ENCODE data around the gene RAD51C.
"Not testable (repeated sequence)": the region's sequence is repeated elsewhere in the genome, so short reads cannot be mapped to it uniquely, and the experiment has no call there.

The RAD51C gene

GRCh38 chr17:58679263-58680037 lies 13.0 kb upstream of the RAD51C start:
- H3K4me3 ChIP-seq (ENCODE audit: low read depth, low read length, poor library complexity, severe bottlenecking): no peak overlapping the region
- no peak overlapping the region for H2AFZ ChIP-seq (ENCODE audit: low read length)
- no peaks in the 10 kb centered on the region for H3K9me3 ChIP-seq (ENCODE audit: low read length)
- no peaks in the 10 kb centered on the region for H3K36me3 ChIP-seq (ENCODE audit: insufficient read depth, low read length)
- no peak overlapping the region for H3K4me2 ChIP-seq (ENCODE audit: low read length)
- no peaks in the 10 kb centered on the region for H3K27me3 ChIP-seq (ENCODE audit: insufficient read depth, low read length)
- H3K9me2 ChIP-seq (ENCODE audit: low read depth, low read length): no peaks in the 10 kb centered on the region
- no peaks in the 10 kb centered on the region for H3F3A ChIP-seq (ENCODE audit: insufficient read depth, low read length)
- no peak overlapping the region for H3K27ac ChIP-seq (ENCODE audit: low read depth, low read length, poor library complexity, severe bottlenecking)
- TF ChIP-seq CTCF (IDR thresholded peaks at IDR 0.05; ENCODE audit: low read length) (no peak), EZH2 (IDR thresholded peaks at IDR 0.05; ENCODE audit: borderline replicate concordance, low read length) (no peak)
- H3K79me2 ChIP-seq (ENCODE audit: insufficient read depth, low read length): no peaks in the 10 kb centered on the region
- no peak overlapping the region for H3K9ac ChIP-seq (ENCODE audit: low read length)
- no peaks in the 10 kb centered on the region for H3K4me1 ChIP-seq (ENCODE audit: insufficient read depth, low read length, severe bottlenecking)
- H4K20me1 ChIP-seq (ENCODE audit: insufficient read depth, low read length): no peaks in the 10 kb centered on the region

GRCh38 chr17:58680038-58680369 lies 12.4 kb upstream of the RAD51C start:
- Histone ChIP-seq H3K9me2 (ENCODE audit: low read depth, low read length) (no peaks in the 10 kb centered on the region), H3K9me3 (ENCODE audit: low read length) (no peaks in the 10 kb centered on the region), H3K36me3 (ENCODE audit: insufficient read depth, low read length) (no peaks in the 10 kb centered on the region), H3K27me3 (ENCODE audit: insufficient read depth, low read length) (no peaks in the 10 kb centered on the region), H4K20me1 (ENCODE audit: insufficient read depth, low read length) (no peaks in the 10 kb centered on the region), H3F3A (ENCODE audit: insufficient read depth, low read length) (no peaks in the 10 kb centered on the region), H3K4me3 (ENCODE audit: low read depth, low read length, poor library complexity, severe bottlenecking) (no peak overlapping the region), H3K9ac (ENCODE audit: low read length) (no peak overlapping the region), H3K27ac (ENCODE audit: low read depth, low read length, poor library complexity, severe bottlenecking) (no peak overlapping the region), H2AFZ (ENCODE audit: low read length) (no peak overlapping the region), H3K79me2 (ENCODE audit: insufficient read depth, low read length) (no peaks in the 10 kb centered on the region), H3K4me2 (ENCODE audit: low read length) (no peak overlapping the region), H3K4me1 (ENCODE audit: insufficient read depth, low read length, severe bottlenecking) (no peaks in the 10 kb centered on the region)
- TF ChIP-seq CTCF (IDR thresholded peaks at IDR 0.05; ENCODE audit: low read length): no peak
- TF ChIP-seq EZH2 (IDR thresholded peaks at IDR 0.05; ENCODE audit: borderline replicate concordance, low read length): no peak

GRCh38 chr17:58684003-58684402 lies 8.4 kb upstream of the RAD51C start:
- Histone ChIP-seq H3F3A (ENCODE audit: insufficient read depth, low read length) (no peaks in the 10 kb centered on the region), H3K36me3 (ENCODE audit: insufficient read depth, low read length) (no peaks in the 10 kb centered on the region), H3K27me3 (ENCODE audit: insufficient read depth, low read length) (no peaks in the 10 kb centered on the region), H4K20me1 (ENCODE audit: insufficient read depth, low read length) (no peaks in the 10 kb centered on the region), H3K9me3 (ENCODE audit: low read length) (no peaks in the 10 kb centered on the region), H3K9ac (ENCODE audit: low read length) (no peak overlapping the region), H3K4me2 (ENCODE audit: low read length) (no peak overlapping the region), H3K9me2 (ENCODE audit: low read depth, low read length) (no peaks in the 10 kb centered on the region), H2AFZ (ENCODE audit: low read length) (no peak overlapping the region), H3K4me3 (ENCODE audit: low read depth, low read length, poor library complexity, severe bottlenecking) (no peak overlapping the region), H3K79me2 (ENCODE audit: insufficient read depth, low read length) (no peaks in the 10 kb centered on the region), H3K4me1 (ENCODE audit: insufficient read depth, low read length, severe bottlenecking) (no peaks in the 10 kb centered on the region), H3K27ac (ENCODE audit: low read depth, low read length, poor library complexity, severe bottlenecking) (no peak overlapping the region)
- TF ChIP-seq CTCF (IDR thresholded peaks at IDR 0.05; ENCODE audit: low read length): no peak
- TF ChIP-seq EZH2 (IDR thresholded peaks at IDR 0.05; ENCODE audit: borderline replicate concordance, low read length): no peak

DNA sequence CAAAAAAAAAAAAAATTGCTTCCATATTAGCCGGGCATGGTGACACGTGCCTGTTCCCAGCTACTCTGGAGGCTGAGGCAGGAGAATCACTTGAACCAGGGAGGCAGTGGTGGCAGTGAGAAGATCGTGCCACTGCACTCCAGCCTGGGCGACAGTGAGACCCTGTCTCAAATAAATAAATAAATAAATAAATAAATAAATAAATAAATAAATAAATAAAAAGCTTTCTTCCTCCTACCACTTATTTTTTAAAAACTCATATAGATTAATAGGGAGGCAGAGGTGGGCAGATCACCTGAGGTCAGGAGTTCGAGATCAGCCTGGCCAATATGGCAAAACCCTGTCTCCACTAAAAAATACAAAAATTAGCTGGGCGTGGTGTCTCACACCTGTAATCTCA lies 7.9 kb upstream of the RAD51C start:
- not testable (repeated sequence) for H3K4me3 ChIP-seq (ENCODE audit: low read depth, low read length, poor library complexity, severe bottlenecking); H3F3A ChIP-seq (ENCODE audit: insufficient read depth, low read length); H3K27ac ChIP-seq (ENCODE audit: low read depth, low read length, poor library complexity, severe bottlenecking); H3K9ac ChIP-seq (ENCODE audit: low read length); H3K79me2 ChIP-seq (ENCODE audit: insufficient read depth, low read length); H3K9me2 ChIP-seq (ENCODE audit: low read depth, low read length); H3K4me1 ChIP-seq (ENCODE audit: insufficient read depth, low read length, severe bottlenecking); H4K20me1 ChIP-seq (ENCODE audit: insufficient read depth, low read length); H2AFZ ChIP-seq (ENCODE audit: low read length); H3K36me3 ChIP-seq (ENCODE audit: insufficient read depth, low read length); H3K9me3 ChIP-seq (ENCODE audit: low read length); H3K4me2 ChIP-seq (ENCODE audit: low read length); H3K27me3 ChIP-seq (ENCODE audit: insufficient read depth, low read length)

Data from OCI-LY1 (cell line).